HG03139 (cell line): ENCODE measurements around the gene ANKRD44.
"Not testable (repeated sequence)": the region's sequence is repeated elsewhere in the genome, so short reads cannot be mapped to it uniquely, and the experiment has no call there.

Source experiments
- ATAC-seq: cut with Tn5 transposase; IDR thresholded peaks from one replicate; pipeline ENCODE4 v1.9.1; 2021; ENCODE audit not compliant: unreplicated experiment

Gene ANKRD44

DNA sequence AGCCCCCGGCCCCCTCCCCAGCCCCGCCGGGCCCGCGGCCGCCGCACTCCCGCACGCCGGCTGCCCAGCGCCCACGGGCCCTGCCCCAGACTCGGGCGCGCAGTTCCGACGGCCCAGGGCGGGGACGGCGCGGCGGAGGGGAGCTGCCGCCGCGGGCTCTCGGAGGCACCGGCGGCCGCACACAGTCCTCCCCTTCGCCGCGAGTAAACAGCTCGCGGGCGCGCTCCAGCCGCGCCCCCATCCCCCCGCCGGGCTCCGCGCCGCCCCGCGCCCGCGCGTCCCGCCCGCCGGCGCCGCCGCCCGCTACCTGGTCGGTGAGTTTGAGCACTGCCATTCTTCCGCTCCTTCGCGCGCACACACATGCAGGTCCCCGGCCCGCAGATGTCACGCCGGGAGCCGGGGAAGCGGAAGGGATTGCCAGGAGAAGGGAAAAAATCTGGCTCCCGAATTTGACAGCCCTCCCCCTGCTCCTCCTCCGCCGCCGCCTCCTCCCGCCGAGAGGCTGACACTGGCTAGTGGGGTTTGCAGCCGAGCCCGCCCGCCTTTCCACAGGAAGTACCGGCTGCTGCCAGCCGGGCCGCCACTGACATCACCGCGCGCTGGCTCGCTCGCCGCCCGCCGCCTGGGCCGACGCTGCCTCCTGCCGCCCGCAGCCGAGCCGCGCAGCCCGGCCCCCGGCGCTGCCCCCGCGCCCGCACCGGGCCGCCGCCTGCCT is at the start of gene ANKRD44:
ANKRD44 (minus strand) TSS at position 510 of the 715 bp plus-strand sequence; CDS start at position 334, 176 bp downstream.
- peak; percentile 61 for ATAC-seq

DNA sequence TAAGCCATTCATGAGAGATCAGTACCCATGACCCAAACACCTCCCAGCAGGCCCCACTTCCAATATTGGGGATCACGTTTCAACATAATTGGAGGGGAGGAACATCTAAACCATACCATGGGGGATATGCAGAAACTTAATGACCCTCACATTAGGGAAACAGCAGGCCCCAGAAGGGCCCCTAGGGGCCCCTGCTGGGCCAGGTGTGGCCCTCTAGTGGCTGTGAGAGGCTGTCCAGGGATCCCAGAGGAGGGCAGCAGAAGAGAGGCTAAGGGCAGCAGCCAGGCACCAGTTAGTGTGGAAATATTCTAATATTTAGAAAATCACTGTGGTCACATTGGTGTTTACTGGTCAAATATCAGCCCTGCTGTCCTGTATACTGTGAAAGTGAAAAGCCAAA is 49.3 kb upstream of the ANKRD44 start:
- ATAC-seq: no peak

DNA sequence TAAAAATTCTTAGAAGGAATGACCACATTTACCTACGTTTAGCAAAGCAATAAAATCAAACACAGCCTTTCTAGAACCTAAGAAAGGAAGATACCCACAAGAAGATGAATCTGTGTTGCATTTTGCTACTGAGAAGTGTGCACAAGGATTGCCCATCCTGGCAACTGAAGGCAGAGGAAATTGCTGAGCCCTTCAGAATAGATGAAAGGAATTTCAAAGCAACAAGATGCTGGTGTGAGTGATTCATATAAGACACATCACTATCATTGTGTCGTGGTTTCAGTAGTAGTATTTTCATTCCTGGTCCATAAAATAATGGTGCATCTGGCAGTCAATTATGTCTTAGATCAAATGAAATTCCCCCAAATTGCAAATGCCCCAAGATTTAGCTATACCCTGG is 48.4 kb upstream of the ANKRD44 start:
- ATAC-seq: no peak

DNA sequence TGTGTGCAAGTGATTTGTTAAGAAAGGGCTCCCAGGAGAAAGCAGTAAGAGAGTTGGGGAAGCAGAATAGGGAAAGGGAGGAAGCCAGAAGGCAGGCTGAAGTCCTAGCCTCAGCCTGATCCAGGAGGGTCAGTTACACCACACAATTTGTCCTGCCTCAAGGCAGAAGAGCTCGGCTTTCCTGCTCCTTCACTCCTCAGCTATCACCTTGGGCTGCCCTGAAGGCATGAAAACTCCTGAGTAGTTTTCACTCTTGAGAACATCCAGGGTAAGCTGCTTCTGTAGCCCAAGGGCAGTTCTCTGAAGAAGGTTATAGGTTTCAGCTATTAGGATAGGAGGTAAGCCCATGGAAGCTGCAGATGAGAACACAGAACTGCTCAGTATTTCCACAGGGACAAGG is 47.4 kb upstream of the ANKRD44 start:
- no peak for ATAC-seq

DNA sequence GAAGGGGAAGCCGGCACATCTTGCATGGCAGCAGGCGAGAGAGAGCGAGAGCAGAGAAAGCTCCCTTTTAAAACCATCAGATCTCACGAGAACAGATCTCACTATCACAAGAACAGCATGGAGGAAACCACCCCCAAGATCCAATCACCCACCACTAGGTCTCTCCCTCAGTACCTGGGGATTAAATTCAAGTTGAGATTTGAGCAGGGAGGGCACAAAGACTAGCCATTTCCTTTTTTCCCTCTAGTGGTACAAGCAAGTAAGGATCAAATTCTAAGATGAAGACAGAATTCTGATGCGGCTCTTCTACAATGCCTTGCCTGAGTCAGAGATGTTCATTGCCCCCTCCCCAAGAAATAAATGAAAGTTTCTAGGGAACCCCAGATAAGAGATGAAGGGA is 45.6 kb upstream of the ANKRD44 start:
- no peak for ATAC-seq

DNA sequence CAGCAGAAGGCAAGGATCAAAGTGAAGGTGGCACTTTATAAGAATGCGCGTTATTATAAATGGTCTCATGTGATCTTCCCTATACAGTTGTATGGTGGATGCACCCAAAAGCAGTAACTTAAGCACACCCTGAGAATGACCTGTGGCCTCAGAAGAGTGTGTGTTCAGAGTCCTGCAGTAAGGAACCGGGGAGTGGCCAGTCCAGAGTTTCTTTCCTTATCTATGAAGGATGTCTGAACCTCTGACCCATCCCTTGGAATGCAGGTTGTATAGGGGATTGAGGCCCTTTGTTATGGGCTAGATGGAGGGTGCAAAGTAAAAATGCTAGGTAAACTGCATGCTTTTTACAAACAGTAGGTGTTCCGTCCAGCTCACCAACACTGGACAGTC is 43.6 kb upstream of the ANKRD44 start:
- no peak for ATAC-seq

DNA sequence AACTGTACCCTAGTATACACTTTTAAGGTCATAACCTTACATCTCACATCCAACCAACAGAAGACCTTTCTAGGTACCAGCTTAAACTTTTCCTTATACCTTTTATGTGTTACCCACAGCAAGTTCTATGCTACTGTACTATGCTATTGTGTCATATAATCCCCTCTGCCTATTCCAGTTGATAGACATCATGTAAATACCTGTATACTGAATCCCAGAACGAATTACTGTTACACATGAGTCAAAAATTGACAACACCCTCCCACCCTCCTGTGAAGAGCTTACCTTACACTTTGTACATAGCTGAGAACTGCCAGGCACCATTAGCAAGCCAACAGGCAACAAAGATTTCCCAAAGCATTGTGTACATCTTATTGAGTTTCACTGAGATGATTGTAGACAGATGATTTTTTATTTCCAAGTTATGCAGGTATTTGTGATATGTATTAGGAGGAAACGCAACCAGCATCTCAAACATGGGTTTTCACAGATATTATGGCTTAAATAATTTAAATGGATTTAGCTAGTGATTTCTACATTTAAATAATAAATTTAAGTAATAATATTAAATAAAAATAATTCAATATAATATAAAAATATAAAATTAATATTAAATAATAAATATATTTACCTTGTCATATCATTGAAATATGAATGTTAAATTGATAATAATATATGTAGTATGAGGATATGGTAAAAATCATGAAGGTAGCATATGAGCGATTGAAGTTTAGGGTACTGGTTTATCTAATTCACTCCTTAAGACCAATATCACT is 43.0 kb upstream of the ANKRD44 start:
- ATAC-seq: no peak

DNA sequence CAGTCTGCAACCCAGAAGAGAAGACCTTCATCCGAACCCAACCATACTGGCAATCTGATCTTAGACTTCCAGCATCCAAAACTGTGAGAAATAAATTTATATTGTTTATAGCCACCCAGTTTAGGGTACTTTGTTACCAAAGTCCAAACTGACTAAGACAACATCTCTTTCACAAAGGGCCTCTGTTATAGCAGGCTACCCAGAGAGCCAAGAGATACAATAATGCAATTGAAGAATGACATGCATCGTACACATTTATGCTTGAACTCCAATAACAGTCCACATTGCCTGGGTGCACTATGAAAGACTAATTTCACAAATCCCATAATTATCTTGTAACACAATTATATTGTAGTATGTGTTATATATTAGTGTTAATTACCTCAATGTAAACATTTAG is 39.1 kb upstream of the ANKRD44 start:
- no peak for ATAC-seq

DNA sequence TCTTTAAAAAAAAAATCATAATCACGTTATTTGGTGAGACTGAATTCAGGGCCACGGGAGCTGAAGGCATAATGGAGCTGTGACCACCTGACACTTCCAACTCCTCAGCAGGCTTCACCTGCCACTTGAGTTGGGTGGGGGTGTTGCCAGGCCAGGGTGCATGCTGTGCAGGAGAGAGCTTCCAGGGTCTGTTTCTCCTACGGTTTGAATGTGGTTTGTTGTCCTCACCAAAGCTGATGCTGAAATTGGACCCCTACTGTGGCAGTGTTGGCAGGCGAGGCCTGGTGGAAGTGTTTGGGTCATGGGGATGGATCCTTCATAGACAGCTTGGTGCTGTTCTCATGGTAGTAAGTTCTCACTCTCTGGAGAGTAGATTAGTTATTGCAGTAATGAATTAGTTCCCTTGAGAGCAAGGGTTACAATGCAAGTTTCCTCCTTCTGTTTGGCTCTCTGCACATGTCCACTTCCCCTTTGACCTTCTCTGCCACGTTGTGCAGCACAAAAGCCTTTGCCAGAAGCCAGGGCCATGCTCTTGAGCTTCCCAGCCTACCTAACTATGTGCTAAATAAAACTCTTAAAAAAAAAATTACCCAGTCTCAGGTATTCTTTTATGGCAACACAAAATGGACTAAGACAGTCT is 38.3 kb upstream of the ANKRD44 start:
- no peak for ATAC-seq

DNA sequence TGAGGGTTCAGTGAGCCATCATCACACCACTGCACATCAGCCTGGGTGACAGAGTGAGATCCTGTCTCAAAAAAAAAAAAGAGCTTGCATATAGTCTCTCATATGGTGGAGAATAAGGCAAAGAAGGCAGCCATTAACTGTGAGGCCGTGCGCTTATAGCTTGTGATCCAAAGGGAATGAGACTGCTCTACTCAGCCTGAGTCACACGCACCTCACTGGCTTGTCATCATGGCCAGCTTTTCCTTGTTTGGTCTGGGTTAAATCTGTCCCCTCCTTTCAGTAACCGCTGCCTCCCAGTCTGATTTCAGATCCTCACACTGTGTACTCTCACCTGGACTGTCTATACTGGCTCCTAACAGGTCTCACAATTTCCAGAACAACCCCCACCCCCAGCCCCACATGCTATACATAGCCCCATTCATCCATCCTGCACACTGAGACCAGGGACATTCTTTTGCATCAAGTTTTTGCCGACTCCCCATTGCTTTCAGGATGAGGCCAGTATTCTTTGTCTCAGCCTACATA is 35.3 kb upstream of the ANKRD44 start:
- ATAC-seq: no peak

DNA sequence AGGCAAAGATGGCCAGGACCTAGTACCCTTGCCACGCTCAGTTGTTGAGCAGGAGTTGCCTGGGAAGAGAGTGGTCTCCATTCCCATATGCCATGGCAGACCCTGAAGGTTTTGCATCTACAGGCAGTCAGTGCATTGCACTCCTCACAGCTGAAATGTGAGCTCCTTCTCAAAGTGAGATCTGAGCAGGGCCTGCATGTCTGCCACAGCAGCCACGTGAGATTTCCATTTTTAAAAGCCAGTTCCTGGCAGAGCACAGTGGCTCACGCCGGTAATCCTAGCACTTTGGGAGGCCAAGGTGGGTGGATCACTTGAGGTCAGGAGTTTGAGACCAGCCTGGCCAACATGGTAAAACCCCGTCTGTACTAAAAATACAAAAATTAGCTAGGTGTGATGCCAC is 33.4 kb upstream of the ANKRD44 start:
- not testable (repeated sequence) for ATAC-seq

DNA sequence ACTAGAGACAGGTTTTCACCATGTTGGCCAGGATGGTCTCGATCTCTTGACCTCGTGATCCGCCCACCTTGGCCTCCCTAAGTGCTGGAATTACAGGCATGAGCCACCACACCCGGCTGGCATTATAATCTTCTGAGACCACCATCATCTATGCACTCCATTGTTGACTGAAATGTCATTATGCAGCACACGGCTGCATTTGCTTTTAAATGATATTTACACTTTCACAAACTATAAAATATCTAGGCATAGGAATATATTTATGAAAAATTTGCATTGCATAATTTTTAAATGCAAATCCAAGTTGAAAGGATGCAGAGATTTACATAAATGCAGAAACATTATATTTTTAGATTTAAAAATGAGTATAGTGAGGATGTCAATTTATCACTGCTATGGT is 30.0 kb upstream of the ANKRD44 start:
- ATAC-seq: no peak

DNA sequence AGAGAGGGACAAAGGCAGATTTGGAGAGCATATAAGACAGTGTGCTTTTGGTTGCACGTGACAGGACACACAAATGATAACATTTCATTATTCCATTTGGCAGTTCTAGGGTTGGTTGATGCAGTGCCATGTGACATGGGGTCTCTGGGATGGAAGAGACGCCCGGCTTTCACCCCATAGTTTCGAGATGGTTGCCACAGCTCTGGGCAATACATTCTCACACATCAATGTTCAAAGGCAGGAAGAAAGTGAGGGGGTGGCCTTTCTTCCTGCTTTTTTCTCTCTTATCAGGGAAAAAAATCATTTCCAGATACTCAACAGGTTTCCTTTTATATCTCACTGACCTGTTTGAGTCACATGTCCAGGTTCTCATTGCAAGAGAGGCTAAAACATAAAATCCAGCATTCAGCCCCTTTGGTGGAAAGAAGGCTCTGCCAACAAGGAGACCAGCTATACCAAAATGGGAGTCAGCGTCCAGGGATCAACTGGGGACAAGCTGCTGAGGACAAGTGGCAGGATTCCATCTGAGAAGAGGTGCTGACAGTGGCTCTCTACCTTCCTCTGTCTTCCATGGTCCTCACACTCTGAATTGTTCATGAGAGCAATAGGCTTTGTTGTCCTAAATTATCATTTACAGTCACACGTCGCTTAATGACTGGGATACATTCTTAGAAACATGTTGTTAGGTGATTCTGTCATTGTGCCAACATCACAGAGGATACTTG is 29.1 kb upstream of the ANKRD44 start:
- no peak for ATAC-seq

DNA sequence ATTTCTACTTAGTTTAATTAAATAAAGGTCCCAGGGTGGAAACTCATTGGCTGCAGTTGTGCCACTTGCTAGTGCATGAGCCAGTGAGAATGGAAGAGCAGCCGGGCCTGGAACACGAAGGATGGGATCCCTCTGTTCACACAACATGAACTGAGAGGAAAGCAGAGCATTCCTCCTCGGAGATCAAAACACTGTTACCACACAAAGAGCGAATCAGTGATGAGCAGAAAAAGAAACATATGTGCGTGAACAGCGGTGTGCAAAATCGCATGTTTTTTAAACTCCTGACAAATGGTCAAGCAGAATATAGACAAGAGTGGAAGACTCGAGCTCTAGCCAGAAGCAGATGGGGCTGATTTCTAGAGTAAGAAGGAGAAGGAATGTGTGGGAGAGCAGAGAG is 28.4 kb upstream of the ANKRD44 start:
- ATAC-seq: no peak

DNA sequence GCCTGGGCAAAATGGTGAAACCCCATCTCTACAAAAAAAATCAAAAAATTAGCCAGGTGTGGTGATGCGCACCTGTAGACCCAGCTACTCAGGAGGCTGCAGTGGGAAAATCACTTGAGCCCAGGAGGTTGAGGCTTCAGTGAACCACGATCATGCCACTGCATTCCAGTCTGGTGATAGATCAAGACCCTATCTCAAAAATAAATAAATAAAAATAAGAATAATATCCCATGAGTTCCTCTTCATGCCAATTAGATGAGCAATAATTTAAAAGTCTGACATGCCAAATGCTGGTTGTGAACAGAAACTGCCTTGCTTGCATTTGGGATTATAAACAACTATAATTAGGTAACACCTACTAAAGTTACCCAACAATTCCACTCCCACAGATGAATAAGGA is 22.1 kb upstream of the ANKRD44 start:
- ATAC-seq: no peak

DNA sequence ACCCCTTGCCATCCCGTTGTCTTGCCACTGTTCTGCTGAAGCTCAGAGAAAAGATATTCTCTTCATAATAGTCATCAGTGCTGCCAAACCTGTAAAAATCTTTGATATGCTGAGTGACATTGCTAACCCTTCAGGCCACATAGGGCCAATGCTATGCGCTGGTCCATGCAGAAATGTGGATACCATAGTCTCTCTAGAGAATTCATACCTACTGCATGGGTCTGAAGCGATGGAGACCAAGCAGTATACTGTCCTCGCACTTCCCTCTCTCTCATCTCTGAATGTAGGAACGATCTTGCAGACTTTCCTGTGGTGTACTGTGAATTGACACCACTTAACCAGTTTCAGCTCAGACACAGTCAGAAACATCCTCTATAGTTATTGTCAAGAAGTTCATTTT is 17.9 kb upstream of the ANKRD44 start:
- ATAC-seq: no peak

DNA sequence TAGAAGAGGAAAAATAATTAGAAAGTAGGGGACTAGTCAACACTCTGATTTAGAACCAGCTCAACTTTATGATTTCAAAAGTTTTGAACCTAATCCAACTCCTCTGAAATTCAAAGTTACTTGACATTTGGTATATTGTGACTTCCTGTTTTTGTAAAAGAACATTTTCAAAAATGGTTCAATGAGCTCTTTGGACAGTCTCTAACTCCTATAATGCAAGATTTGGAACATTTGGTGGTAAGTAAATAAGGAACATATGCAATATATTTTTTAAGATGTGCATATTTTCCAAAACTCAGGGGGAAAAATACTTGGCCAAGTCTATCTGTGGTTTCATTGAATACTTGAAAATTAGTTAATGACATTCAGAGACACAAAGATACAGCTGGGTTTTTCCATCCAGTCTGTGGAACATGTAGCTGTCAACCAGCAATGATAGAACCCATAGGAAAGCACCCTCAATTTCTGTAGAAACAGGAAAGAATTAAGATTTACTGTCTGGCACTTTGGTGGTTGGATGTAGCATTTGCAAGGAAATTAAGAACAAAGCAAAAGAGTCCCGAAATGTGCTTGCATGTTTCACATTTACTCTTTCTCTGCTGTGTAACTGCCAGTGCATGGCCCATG is 17.0 kb upstream of the ANKRD44 start:
- no peak for ATAC-seq

DNA sequence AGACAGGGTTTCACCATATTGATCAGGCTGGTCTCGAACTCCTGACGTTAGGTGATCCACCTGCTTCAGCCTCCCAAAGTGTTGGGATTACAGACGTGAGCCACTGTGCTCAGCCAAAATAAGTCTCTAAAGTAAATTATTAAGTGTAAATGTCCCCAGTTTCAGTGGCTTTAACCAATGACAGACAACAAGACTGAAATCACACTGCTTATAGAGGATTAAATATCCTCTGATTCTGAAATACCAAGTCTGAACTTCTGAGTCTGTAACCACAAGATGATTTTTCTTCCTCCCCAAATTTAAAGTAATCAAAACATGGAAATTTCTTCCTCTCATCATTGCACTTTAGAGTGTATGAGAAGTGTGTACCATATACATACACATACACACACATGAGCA is 16.5 kb upstream of the ANKRD44 start:
- no peak for ATAC-seq

DNA sequence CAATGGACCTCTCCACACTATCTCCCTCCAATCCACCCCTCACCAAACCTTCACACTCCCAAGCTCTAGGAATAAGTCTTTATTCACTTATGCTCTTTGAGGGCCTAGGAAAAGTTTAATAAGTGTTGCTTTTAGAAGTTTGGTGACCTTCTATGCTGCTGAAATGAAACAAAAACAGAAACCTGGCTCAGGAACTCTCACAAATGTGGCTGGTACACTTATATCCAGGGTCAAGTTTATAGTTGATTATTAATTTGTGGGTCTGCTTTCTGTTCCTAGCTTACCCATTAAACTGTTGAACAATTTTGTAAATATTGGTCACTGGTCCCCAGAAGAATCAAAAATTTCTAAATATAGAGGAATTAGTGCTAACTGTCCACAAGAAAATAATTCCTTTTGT is 14.2 kb upstream of the ANKRD44 start:
- peak; percentile 83 for ATAC-seq
